ENCODE measurements around the gene ZNF892.
"Not testable (repeated sequence)": the region's sequence is repeated elsewhere in the genome, so short reads cannot be mapped to it uniquely, and the experiment has no call there.

ZNF892 gene

GRCh38 chr2:95231723-95232122 lies 24.4 kb downstream of the ZNF892 start:
- DNase-seq (ENCODE audit: low read depth) = peak; percentile 88

- no peak for DNase-seq (ENCODE audit: low read depth)
Measured at GRCh38 chr2:95232232-95232631, 24.9 kb downstream of the ZNF892 start.

GRCh38 chr2:95234286-95234785 lies 27.0 kb downstream of the ZNF892 start:
- DNase-seq (ENCODE audit: low read depth) = no peak

- DNase-seq (ENCODE audit: low read depth) = no peak
Measured at GRCh38 chr2:95234816-95235215, 27.5 kb downstream of the ZNF892 start.

GRCh38 chr2:95238131-95238530 lies 30.8 kb downstream of the ZNF892 start:
- DNase-seq (ENCODE audit: low read depth) = no peak

- DNase-seq (ENCODE audit: low read depth) = no peak
Measured at GRCh38 chr2:95240091-95240490, 32.8 kb downstream of the ZNF892 start.

GRCh38 chr2:95240556-95240955 lies 33.2 kb downstream of the ZNF892 start:
- no peak for DNase-seq (ENCODE audit: low read depth)

- not testable (repeated sequence) for DNase-seq (ENCODE audit: low read depth)
Measured at GRCh38 chr2:95242084-95242483, 34.8 kb downstream of the ZNF892 start.

Data from fibroblast of gingiva (primary cell).